Trophoblast cell (in vitro differentiated cells and primary cell): ENCODE measurements around the gene SLC35A3.

Experiments used
- DNase-seq, 2 donors: peaks; one replicate each; pipeline ENCODE4 v3.0.0-alpha.2; 2016
- H2AFZ ChIP-seq: 2 replicates; pipeline ENCODE4 v1.6.1; 2013; ENCODE audit warnings: low read length, moderate library complexity, mild to moderate bottlenecking; ENCODE audit not compliant: insufficient read depth, poor library complexity
- H2AK5ac ChIP-seq: 2 replicates; pipeline ENCODE4 v1.6.1; 2013; ENCODE audit warnings: mild to moderate bottlenecking, low read length
- H2BK120ac ChIP-seq: 2 replicates; pipeline ENCODE4 v1.6.1; 2013; ENCODE audit warnings: low read length, mild to moderate bottlenecking, moderate library complexity; ENCODE audit not compliant: insufficient read depth, poor library complexity
- H2BK12ac ChIP-seq: 2 replicates; pipeline ENCODE4 v1.6.1; 2013; ENCODE audit warnings: mild to moderate bottlenecking, low read length, moderate library complexity
- H2BK5ac ChIP-seq: 2 replicates; pipeline ENCODE4 v1.6.1; 2013; ENCODE audit warnings: low read length, low read depth, moderate library complexity, mild to moderate bottlenecking; ENCODE audit not compliant: poor library complexity
- H3K14ac ChIP-seq: 2 replicates; pipeline ENCODE4 v1.6.1; 2013; ENCODE audit warnings: mild to moderate bottlenecking, low read length
- H3K18ac ChIP-seq: 2 replicates; pipeline ENCODE4 v1.6.1; 2013; ENCODE audit warnings: mild to moderate bottlenecking, low read length
- H3K23ac ChIP-seq: 2 replicates; pipeline ENCODE4 v1.6.1; 2013; ENCODE audit warnings: low read length
- H3K27ac ChIP-seq: 2 replicates; pipeline ENCODE4 v1.5.1; 2013; ENCODE audit warnings: low read depth, mild to moderate bottlenecking, inconsistent platforms, low read length, moderate library complexity
- H3K27me3 ChIP-seq: 2 replicates; pipeline ENCODE4 v1.6.1; 2013; ENCODE audit warnings: inconsistent platforms, mild to moderate bottlenecking, low read length, moderate library complexity; ENCODE audit not compliant: insufficient read depth
- H3K36me3 ChIP-seq, 2 experiments: 1 replicate in 1 of 2; 2 replicates in 1 of 2; pipeline ENCODE4 v1.6.1; 2013; ENCODE audit warnings: low read length in 2 of 2, mild to moderate bottlenecking in 2 of 2, moderate library complexity in 1 of 2; ENCODE audit not compliant: insufficient read depth in 2 of 2, control insufficient read depth in 1 of 2
- H3K4ac ChIP-seq: 2 replicates; pipeline ENCODE4 v1.6.1; 2013; ENCODE audit warnings: low read depth, mild to moderate bottlenecking, low read length, moderate library complexity
- H3K4me1 ChIP-seq, 2 experiments: 1 replicate in 1 of 2; 2 replicates in 1 of 2; pipeline ENCODE4 v1.6.1; 2013; ENCODE audit warnings: low read length in 2 of 2, mild to moderate bottlenecking in 2 of 2, moderate library complexity in 1 of 2; ENCODE audit not compliant: insufficient read depth in 2 of 2, control insufficient read depth in 1 of 2
- H3K4me2 ChIP-seq: 2 replicates; pipeline ENCODE4 v1.6.1; 2013; ENCODE audit warnings: inconsistent platforms, mild to moderate bottlenecking, low read length, moderate library complexity
- H3K4me3 ChIP-seq: 2 replicates; pipeline ENCODE4 v1.5.1; 2013; ENCODE audit warnings: mild to moderate bottlenecking, low read depth, low read length, inconsistent platforms
- H3K79me1 ChIP-seq: one replicate; pipeline ENCODE4 v1.6.1; 2013; ENCODE audit warnings: low read length
- H3K79me2 ChIP-seq: 2 replicates; pipeline ENCODE4 v1.6.1; 2013; ENCODE audit warnings: low read length, mild to moderate bottlenecking; ENCODE audit not compliant: control insufficient read depth, insufficient read depth, poor library complexity
- H3K9ac ChIP-seq: 2 replicates; pipeline ENCODE4 v1.6.1; 2013; ENCODE audit warnings: mild to moderate bottlenecking, low read length
- H3K9me3 ChIP-seq: 2 replicates; pipeline ENCODE4 v1.6.1; 2013; ENCODE audit warnings: low read depth, mild to moderate bottlenecking, control low read depth, inconsistent platforms, low read length; ENCODE audit not compliant: insufficient read depth
- H4K12ac ChIP-seq: 2 replicates; pipeline ENCODE4 v1.6.1; 2013; ENCODE audit warnings: low read depth, mild to moderate bottlenecking, low read length, moderate library complexity
- H4K8ac ChIP-seq: 2 replicates; pipeline ENCODE4 v1.6.1; 2013; ENCODE audit warnings: low read depth, mild to moderate bottlenecking, low read length, moderate library complexity
- H4K91ac ChIP-seq: one replicate; pipeline ENCODE4 v1.6.1; 2013; ENCODE audit warnings: low read depth, mild to moderate bottlenecking, low read length, moderate library complexity
- WGBS: extraction: QIAGEN DNeasy Blood & Tissue Kit; methylation state at CpG from one replicate; pipeline ENCODE4 v1.1.7; 2013; ENCODE audit warnings: missing lambda C conversion rate; ENCODE audit not compliant: insufficient read length, insufficient coverage; ENCODE audit errors: extremely low coverage; 5-methylcytosine and 5-hydroxymethylcytosine counted together

Gene SLC35A3

DNA sequence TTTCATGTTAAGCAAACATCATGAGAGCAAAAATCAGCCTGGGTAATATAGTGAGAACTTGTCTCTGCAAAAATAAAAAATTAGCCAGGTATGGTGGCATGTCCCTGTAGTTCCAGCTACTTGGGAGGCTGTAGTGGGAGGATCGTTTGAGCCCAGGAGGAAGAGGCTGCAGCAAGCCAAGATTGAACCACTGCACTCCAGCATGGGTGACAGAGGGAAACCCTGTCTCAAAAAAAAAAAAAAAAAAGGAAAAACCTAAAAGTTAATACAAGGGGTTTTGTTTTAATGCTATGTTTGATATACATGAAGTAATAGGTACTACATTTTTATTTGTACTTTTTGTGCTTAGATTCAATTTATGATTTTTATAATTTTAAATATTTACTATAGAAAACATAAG lies 27.1 kb upstream of the SLC35A3 start:
- H3K9me3 ChIP-seq, result no peaks in the 10 kb centered on the region
- no peak overlapping the region for H2AFZ ChIP-seq
- H4K91ac ChIP-seq, result no peak overlapping the region
- peaks cover 5 to 12% of the 10 kb centered on the region in 2 experiments for H3K4me1 ChIP-seq
- H3K4me3 ChIP-seq, result no peak overlapping the region
- no peak overlapping the region for H2BK120ac ChIP-seq
- H3K27me3 ChIP-seq, result no peaks in the 10 kb centered on the region
- H3K23ac ChIP-seq, result no peak overlapping the region
- no peak overlapping the region for H3K4me2 ChIP-seq
- no peak overlapping the region for H3K18ac ChIP-seq
- DNase-seq, result no peak
- no peak overlapping the region for H3K4ac ChIP-seq
- H3K79me1 ChIP-seq, result peaks cover 8% of the 10 kb centered on the region
- H3K36me3 ChIP-seq, result no peaks in the 10 kb centered on the region
- no peak overlapping the region for H4K12ac ChIP-seq
- H4K8ac ChIP-seq, result no peak overlapping the region
- no peaks in the 10 kb centered on the region for H3K79me2 ChIP-seq
- peak overlapping the region; percentile 81 for H3K27ac ChIP-seq
- H3K9ac ChIP-seq, result no peak overlapping the region
- no peak overlapping the region for H3K14ac ChIP-seq
- H2BK12ac ChIP-seq, result peak overlapping the region; percentile 8
- no CpG with 5 or more reads among the region's 1 CpG for WGBS
- H2BK5ac ChIP-seq, result no peak overlapping the region
- H2AK5ac ChIP-seq, result no peak overlapping the region

DNA sequence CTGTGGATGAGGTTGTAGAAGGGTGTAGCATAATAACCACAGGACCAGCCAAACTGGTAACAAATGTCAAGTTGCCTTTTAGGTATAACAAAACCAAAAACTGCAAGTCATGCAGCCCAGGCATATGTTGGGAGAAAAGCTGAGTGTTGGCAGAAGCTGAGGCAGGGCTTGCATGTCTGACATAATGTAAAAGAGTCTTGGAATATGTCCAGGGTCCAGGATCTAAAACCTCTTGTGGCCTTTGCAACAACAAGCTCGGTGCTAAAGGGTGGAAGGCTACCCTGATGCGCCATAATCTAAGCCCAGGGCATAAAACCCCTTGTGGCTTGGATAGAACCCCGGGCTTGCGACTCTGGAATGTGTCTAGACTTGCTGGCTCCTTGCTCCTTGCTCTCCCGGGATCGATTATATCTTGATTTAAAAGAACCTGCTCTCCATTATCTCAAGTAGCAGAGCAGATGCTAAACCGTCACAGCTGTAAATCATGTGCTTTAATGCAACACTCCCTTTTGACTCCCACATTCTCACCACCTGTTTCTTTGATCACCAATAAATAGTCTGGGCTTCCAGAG lies 26.5 kb upstream of the SLC35A3 start:
- H2BK12ac ChIP-seq, result no peak overlapping the region
- H3K18ac ChIP-seq, result no peak overlapping the region
- peak overlapping the region; percentile 81 for H3K27ac ChIP-seq
- H2BK120ac ChIP-seq, result peak overlapping the region; percentile 47
- no peaks in the 10 kb centered on the region for H3K36me3 ChIP-seq
- no CpG with 5 or more reads among the region's 7 CpGs for WGBS
- no peak overlapping the region for H4K91ac ChIP-seq
- no peak overlapping the region for H3K4me3 ChIP-seq
- no peak overlapping the region for H4K8ac ChIP-seq
- H2AK5ac ChIP-seq, result no peak overlapping the region
- H4K12ac ChIP-seq, result no peak overlapping the region
- H3K4me2 ChIP-seq, result peak overlapping the region; percentile 13
- H3K9me3 ChIP-seq, result no peaks in the 10 kb centered on the region
- H2BK5ac ChIP-seq, result peak overlapping the region; percentile 52
- no peak overlapping the region for H3K23ac ChIP-seq
- H3K27me3 ChIP-seq, result no peaks in the 10 kb centered on the region
- H3K9ac ChIP-seq, result no peak overlapping the region
- H3K14ac ChIP-seq, result no peak overlapping the region
- peaks cover 8% of the 10 kb centered on the region for H3K79me1 ChIP-seq
- H3K4ac ChIP-seq, result no peak overlapping the region
- H2AFZ ChIP-seq, result peak overlapping the region; percentile 52
- H3K4me1 ChIP-seq, result peaks cover 5 to 12% of the 10 kb centered on the region in 2 experiments
- H3K79me2 ChIP-seq, result no peaks in the 10 kb centered on the region
- no peak for DNase-seq

DNA sequence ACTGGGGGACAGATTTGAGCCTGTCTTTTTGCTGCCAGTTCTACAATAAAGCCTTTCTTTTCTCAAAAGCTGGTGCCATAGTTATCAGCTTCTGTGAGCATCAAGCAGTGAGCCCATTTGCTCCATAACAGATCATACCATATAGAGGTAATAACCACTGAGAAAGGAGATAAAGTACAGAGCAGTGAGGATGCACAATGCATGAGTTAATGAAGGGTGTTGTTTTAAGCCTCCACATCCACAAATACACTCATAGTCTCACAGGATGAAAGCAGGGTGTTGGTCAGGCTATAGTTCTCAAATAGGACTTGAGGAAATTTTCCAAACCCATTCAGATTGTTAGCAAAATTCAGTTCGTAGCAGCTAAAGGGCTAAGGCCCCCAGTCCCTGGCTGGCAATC lies 25.6 kb upstream of the SLC35A3 start:
- no peak overlapping the region for H3K4me2 ChIP-seq
- H3K9me3 ChIP-seq, result no peaks in the 10 kb centered on the region
- H2AK5ac ChIP-seq, result no peak overlapping the region
- H3K14ac ChIP-seq, result no peak overlapping the region
- H2AFZ ChIP-seq, result no peak overlapping the region
- no peak overlapping the region for H3K4ac ChIP-seq
- no peak overlapping the region for H3K4me3 ChIP-seq
- H3K18ac ChIP-seq, result no peak overlapping the region
- H3K4me1 ChIP-seq, result peaks cover 5 to 12% of the 10 kb centered on the region in 2 experiments
- H2BK5ac ChIP-seq, result peak overlapping the region; percentile 52
- no peaks in the 10 kb centered on the region for H3K79me2 ChIP-seq
- H2BK12ac ChIP-seq, result no peak overlapping the region
- H3K23ac ChIP-seq, result no peak overlapping the region
- no peaks in the 10 kb centered on the region for H3K27me3 ChIP-seq
- no peak overlapping the region for H4K12ac ChIP-seq
- H3K9ac ChIP-seq, result no peak overlapping the region
- H3K79me1 ChIP-seq, result peaks cover 8% of the 10 kb centered on the region
- DNase-seq, result no peak
- peak overlapping the region; percentile 30 for H2BK120ac ChIP-seq
- peak overlapping the region; percentile 2 for H4K8ac ChIP-seq
- WGBS, result no CpG with 5 or more reads among the region's 1 CpG
- no peaks in the 10 kb centered on the region for H3K36me3 ChIP-seq
- peak overlapping the region; percentile 46 for H4K91ac ChIP-seq
- peak overlapping the region; percentile 77 for H3K27ac ChIP-seq

DNA sequence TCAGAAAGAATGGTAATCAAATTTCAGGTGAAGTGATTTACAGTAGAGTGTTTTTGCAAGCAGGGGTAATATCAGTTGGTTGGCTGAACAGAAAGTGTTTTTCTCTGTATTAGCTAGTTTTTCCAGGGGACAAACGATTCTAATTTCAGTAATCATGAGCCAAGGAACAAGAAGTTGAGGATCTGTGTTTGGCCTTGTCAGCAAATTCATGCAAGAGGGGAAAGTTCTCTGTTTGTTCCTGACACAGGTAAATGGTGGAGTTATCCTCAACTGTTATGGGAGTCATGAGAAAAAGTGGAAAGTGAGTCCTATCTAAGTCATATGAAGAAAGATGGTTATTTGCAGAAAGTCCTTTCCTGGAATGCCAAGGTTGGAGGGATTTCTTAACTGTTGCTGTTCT lies 24.6 kb upstream of the SLC35A3 start:
- Histone ChIP-seq H3K79me1 (peaks cover 8% of the 10 kb centered on the region), H3K79me2 (no peaks in the 10 kb centered on the region), H3K4ac (no peak overlapping the region), H3K23ac (no peak overlapping the region), H4K12ac (no peak overlapping the region), H2AK5ac (no peak overlapping the region), H2BK12ac (no peak overlapping the region), H4K91ac (no peak overlapping the region), H2AFZ (no peak overlapping the region), H3K36me3 (no peaks in the 10 kb centered on the region), H3K27ac (no peak overlapping the region), H4K8ac (no peak overlapping the region), H3K27me3 (no peaks in the 10 kb centered on the region), H2BK120ac (no peak overlapping the region), H2BK5ac (no peak overlapping the region), H3K14ac (no peak overlapping the region), H3K18ac (no peak overlapping the region), H3K4me2 (no peak overlapping the region), H3K9ac (no peak overlapping the region), H3K9me3 (no peaks in the 10 kb centered on the region), H3K4me3 (no peak overlapping the region), H3K4me1 (peaks cover 5 to 12% of the 10 kb centered on the region in 2 experiments)
- DNase-seq, result no peak
- no CpG with 5 or more reads among the region's 1 CpG for WGBS
